ENCODE data around the gene OR2B6.

DNA sequence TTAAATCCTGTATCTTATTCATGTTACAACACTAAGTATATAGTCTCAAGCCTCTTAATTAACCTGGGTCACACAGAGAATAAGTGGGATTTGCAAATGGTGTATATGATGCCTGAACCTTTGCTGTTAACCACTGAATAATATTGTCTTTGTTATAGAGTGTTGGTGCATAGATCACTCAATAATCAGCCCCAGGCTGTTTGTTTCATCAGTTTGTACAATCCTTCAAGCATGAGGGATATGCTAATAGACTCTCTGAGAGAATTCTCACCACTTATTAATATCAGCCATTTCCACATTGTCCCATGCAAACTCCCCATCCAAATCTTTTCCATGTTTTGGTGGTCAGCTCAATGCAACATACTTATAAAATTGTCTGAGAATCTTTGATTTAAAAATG, 21.7 kb downstream of the OR2B6 start:
- TF ChIP-seq, protein P1, sequence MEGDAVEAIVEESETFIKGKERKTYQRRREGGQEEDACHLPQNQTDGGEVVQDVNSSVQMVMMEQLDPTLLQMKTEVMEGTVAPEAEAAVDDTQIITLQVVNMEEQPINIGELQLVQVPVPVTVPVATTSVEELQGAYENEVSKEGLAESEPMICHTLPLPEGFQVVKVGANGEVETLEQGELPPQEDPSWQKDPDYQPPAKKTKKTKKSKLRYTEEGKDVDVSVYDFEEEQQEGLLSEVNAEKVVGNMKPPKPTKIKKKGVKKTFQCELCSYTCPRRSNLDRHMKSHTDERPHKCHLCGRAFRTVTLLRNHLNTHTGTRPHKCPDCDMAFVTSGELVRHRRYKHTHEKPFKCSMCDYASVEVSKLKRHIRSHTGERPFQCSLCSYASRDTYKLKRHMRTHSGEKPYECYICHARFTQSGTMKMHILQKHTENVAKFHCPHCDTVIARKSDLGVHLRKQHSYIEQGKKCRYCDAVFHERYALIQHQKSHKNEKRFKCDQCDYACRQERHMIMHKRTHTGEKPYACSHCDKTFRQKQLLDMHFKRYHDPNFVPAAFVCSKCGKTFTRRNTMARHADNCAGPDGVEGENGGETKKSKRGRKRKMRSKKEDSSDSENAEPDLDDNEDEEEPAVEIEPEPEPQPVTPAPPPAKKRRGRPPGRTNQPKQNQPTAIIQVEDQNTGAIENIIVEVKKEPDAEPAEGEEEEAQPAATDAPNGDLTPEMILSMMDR (conservative IDR thresholded peaks at IDR 0.05 in 1 of 2, IDR thresholded peaks at IDR 0.05 in 1 of 2; ENCODE audit: extremely low read depth in 1 of 2, insufficient read depth in 1 of 2, low read depth in 1 of 2, low read length in 2 of 2), result no peak
- no peak for TF ChIP-seq EZH2 (IDR thresholded peaks at IDR 0.05; ENCODE audit: borderline replicate concordance, low read length)
